Stimulated activated memory B cell treated with anti-CD40 and anti-IgM and Interleukin-4, amounts not matched to agents 10 μg/mL and 1 μg/mL and 100 μg/mL, for 72 hours (primary cell): ENCODE data around the gene VMP1.
"Not testable (repeated sequence)": the region's sequence is repeated elsewhere in the genome, so short reads cannot be mapped to it uniquely, and the experiment has no call there.

ENCODE experiments used
- ATAC-seq: fragments of 150-1000 bp; cut with Tn5 transposase; 2 replicates; pipeline ENCODE4 v1.10.0; 2021
- H3K27ac Mint-ChIP-seq: one replicate; pipeline ENCODE4 v1.8.0; 2022; ENCODE audit warnings: mild to moderate bottlenecking, mixed read lengths
- H3K27me3 Mint-ChIP-seq: one replicate; pipeline ENCODE4 v1.8.0; 2022; ENCODE audit warnings: mixed read lengths
- H3K36me3 Mint-ChIP-seq: one replicate; pipeline ENCODE4 v1.8.0; 2022; ENCODE audit warnings: mixed read lengths
- H3K4me1 Mint-ChIP-seq: one replicate; pipeline ENCODE4 v1.8.0; 2022; ENCODE audit warnings: mixed read lengths
- H3K4me3 Mint-ChIP-seq: one replicate; pipeline ENCODE4 v1.8.0; 2022; ENCODE audit warnings: mild to moderate bottlenecking, moderate library complexity, mixed read lengths
- H3K9me3 Mint-ChIP-seq: one replicate; pipeline ENCODE4 v1.8.0; 2022; ENCODE audit warnings: mixed read lengths

VMP1 gene

GRCh38 chr17:59727817-59728533 lies 20.5 kb downstream of the VMP1 start:
- Mint-ChIP-seq H3K36me3 (peaks cover 17% of the 10 kb centered on the region), H3K27ac (no peak overlapping the region), H3K9me3 (no peaks in the 10 kb centered on the region), H3K27me3 (no peaks in the 10 kb centered on the region), H3K4me3 (no peak overlapping the region), H3K4me1 (peaks cover 26% of the 10 kb centered on the region)
- ATAC-seq, result no peak

DNA sequence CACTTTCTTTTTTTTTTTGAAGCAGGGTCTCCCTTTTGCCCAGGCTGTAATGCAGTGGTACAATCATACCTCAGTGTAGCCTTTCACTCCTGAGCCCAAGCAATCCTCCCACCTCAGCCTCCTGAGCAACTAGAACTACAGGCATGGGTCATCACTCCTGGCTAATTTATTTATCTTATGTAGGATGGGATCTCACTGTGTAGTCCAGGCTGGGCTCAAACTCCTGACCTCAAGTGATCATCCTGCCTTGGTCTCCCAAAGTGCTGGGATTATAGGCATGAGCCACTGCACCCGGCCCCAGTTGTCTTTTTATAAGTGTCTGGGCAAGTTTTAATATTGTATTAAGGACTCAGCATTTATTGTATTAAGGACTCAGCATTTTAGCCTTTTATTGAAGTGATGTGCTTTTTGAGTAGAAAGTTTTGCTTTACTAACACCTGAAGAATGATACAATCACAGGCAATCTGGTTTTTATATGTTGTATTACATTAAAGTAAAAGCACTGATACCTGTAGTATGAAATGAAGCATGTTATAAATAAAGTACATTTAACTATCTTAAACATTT lies 22.9 kb downstream of the VMP1 start:
- no peak overlapping the region for H3K4me3 Mint-ChIP-seq
- peaks cover 16% of the 10 kb centered on the region for H3K4me1 Mint-ChIP-seq
- no peak for ATAC-seq
- peaks cover 14% of the 10 kb centered on the region for H3K36me3 Mint-ChIP-seq
- H3K27ac Mint-ChIP-seq, result no peak overlapping the region
- no peaks in the 10 kb centered on the region for H3K27me3 Mint-ChIP-seq
- no peaks in the 10 kb centered on the region for H3K9me3 Mint-ChIP-seq

DNA sequence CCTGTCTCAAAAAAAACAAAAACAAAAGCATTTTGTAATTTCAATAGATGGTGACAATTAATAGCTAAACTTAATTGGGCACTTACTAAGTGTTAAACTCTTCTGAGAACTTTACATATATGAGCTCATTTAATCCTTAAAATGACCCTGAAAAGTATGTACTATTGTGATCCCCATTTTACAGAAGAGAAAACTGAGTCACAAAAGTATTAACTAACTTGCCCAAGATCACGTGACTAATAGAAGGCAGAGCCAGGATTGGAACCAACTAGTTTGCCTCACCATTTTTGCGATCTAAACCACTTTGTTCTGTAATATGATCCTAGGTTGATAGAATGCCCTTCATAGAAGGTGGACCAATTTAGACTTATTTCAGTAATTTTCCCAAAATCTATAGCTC lies 26.2 kb downstream of the VMP1 start:
- H3K9me3 Mint-ChIP-seq, result no peaks in the 10 kb centered on the region
- ATAC-seq, result no peak
- peaks cover 17% of the 10 kb centered on the region for H3K36me3 Mint-ChIP-seq
- no peak overlapping the region for H3K4me3 Mint-ChIP-seq
- no peak overlapping the region for H3K27ac Mint-ChIP-seq
- H3K4me1 Mint-ChIP-seq, result peaks cover 4% of the 10 kb centered on the region
- H3K27me3 Mint-ChIP-seq, result no peaks in the 10 kb centered on the region

DNA sequence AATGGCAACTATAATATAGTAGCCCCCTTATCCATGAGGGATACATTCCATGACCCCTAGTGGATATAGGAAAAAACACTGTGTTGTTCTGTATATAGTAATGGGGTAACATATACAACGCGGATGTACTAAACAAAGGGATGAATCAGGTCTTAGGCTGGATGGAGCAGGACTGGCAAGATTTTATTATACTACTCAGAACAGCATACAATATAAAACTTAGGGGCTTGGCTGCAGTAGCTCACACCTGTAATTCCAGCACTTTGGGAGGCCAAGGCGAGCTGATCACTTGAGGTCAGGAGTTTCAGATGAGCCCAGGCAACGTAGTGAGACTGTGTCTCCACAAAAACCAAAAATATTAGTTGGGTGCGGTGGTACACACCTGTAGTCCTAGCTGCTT lies 26.8 kb downstream of the VMP1 start:
- no peaks in the 10 kb centered on the region for H3K27me3 Mint-ChIP-seq
- no peak overlapping the region for H3K27ac Mint-ChIP-seq
- no peaks in the 10 kb centered on the region for H3K4me1 Mint-ChIP-seq
- no peak for ATAC-seq
- H3K36me3 Mint-ChIP-seq, result peaks cover 17% of the 10 kb centered on the region
- no peak overlapping the region for H3K4me3 Mint-ChIP-seq
- H3K9me3 Mint-ChIP-seq, result no peaks in the 10 kb centered on the region

DNA sequence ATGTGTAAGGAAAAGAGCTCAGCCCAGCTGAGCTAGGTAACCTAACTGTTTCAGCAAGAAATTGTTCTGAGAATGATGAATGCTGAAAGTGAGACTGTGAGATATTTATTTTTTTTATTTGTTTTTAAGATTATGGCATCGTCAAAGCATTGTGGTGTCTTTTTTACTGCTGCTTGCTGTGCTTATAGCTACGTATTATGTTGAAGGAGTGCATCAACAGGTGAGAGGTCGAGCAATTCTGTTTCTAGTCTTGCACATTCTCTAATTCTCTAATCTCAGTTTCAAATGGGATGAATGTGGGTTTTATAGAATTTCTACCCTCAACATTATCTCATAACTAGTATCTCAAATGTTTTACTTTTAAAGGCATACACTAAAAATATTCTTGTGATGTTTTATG lies 29.9 kb downstream of the VMP1 start:
- Mint-ChIP-seq H3K4me3 (no peak overlapping the region), H3K4me1 (no peaks in the 10 kb centered on the region), H3K9me3 (no peaks in the 10 kb centered on the region), H3K27me3 (no peaks in the 10 kb centered on the region), H3K36me3 (peaks cover 37% of the 10 kb centered on the region), H3K27ac (no peak overlapping the region)
- ATAC-seq, result no peak

DNA sequence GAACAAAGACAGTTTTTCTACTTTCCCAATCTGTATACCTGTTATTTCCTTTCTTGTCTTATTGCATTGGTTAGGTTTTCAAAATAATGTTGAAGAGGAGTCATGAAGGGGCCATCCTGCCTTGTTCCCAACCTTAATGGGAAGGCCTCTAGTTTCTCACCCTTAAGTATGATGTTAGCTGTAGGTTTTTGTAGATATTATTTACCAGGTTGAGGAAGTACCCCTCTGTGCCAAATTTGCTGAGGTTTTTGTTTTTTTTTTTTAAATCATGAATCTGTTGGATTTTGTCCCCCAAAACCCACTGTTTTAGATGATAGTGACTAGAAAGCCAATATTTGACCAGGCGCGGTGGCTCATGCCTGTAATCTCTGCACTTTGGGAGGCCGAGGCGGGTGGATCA lies 36.4 kb downstream of the VMP1 start:
- no peaks in the 10 kb centered on the region for H3K27me3 Mint-ChIP-seq
- peak overlapping the region; percentile 18 for H3K27ac Mint-ChIP-seq
- H3K36me3 Mint-ChIP-seq, result peaks cover 41% of the 10 kb centered on the region
- ATAC-seq, result no peak
- H3K4me1 Mint-ChIP-seq, result no peaks in the 10 kb centered on the region
- H3K9me3 Mint-ChIP-seq, result peaks cover 4% of the 10 kb centered on the region
- H3K4me3 Mint-ChIP-seq, result no peak overlapping the region

DNA sequence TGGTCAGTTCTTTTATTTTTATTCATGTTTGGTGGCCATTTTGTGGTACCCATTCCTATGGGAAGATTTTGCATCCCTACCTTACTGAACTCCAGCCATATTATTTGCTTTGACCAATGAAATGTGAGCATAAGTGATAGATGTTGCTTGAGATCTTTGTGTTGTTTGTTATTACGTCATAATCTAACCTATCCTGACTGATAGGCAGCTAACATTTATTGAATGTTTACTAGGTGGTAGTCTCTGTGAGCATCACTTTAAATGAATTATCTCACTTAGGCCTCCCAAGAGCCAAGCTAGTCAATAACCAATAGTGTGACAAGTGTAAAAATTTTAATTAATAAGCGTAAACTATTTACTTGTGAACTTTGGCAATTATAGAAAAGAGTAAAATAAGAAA lies 37.6 kb downstream of the VMP1 start:
- Mint-ChIP-seq H3K9me3 (peaks cover 4% of the 10 kb centered on the region), H3K4me1 (no peaks in the 10 kb centered on the region), H3K27me3 (no peaks in the 10 kb centered on the region), H3K27ac (no peak overlapping the region), H3K4me3 (no peak overlapping the region), H3K36me3 (peaks cover 36% of the 10 kb centered on the region)
- ATAC-seq, result no peak

GRCh38 chr17:59746849-59747445 lies 39.5 kb downstream of the VMP1 start:
- H3K27ac Mint-ChIP-seq, result no peak overlapping the region
- no peaks in the 10 kb centered on the region for H3K27me3 Mint-ChIP-seq
- H3K4me1 Mint-ChIP-seq, result peaks cover 9% of the 10 kb centered on the region
- peaks cover 4% of the 10 kb centered on the region for H3K9me3 Mint-ChIP-seq
- ATAC-seq, result peak; percentile 64
- peaks cover 19% of the 10 kb centered on the region for H3K36me3 Mint-ChIP-seq
- H3K4me3 Mint-ChIP-seq, result no peak overlapping the region

DNA sequence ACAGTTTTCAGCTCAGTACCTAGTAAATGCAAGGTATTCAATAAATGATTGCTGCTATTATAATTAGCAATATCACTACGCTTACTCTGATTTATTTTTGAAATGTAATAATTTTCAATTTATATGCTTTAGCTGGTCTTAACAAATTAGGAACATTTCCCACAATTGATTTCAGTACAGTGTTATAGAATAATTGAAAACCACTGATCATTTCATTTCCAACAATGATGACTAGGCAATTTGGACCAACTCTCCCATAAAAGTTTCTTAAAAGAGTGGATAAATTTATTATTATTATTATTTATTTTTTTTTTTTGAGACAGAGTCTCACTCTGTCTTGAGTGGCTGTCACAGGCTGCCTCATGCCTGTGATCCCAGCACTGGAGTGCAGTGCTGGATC lies 41.1 kb downstream of the VMP1 start:
- H3K4me1 Mint-ChIP-seq, result peaks cover 24% of the 10 kb centered on the region
- H3K4me3 Mint-ChIP-seq, result no peak overlapping the region
- ATAC-seq, result no peak
- H3K27ac Mint-ChIP-seq, result no peak overlapping the region
- H3K27me3 Mint-ChIP-seq, result no peaks in the 10 kb centered on the region
- no peaks in the 10 kb centered on the region for H3K9me3 Mint-ChIP-seq
- peaks cover 4% of the 10 kb centered on the region for H3K36me3 Mint-ChIP-seq

DNA sequence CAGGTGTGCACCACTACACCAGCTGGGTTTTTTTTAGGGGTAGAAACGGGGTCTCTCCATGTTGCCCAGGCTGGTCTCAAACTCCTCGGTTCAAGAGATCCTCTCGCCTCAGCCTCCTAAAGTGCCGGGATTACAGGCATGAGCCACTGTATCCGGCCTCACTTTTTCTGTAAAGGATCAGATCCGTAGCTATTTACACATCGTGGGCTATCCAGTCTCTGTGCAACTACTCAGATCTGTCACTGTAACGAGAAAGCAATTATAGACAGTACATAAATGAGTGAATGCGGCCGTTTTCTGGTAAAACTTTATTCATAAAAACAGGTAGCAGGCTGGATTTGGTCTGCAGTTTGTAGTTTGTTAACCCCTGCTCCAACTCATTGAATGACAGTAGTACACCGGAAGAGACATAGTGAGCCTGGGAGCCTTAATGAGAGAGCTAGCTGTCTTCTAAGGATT lies 44.5 kb downstream of the VMP1 start:
- peak; percentile 48 for ATAC-seq
- H3K36me3 Mint-ChIP-seq, result peaks cover 15% of the 10 kb centered on the region
- H3K27ac Mint-ChIP-seq, result peak overlapping the region; percentile 74
- no peaks in the 10 kb centered on the region for H3K9me3 Mint-ChIP-seq
- H3K4me1 Mint-ChIP-seq, result peaks cover 32% of the 10 kb centered on the region
- H3K27me3 Mint-ChIP-seq, result no peaks in the 10 kb centered on the region
- H3K4me3 Mint-ChIP-seq, result peak overlapping the region; percentile 5

DNA sequence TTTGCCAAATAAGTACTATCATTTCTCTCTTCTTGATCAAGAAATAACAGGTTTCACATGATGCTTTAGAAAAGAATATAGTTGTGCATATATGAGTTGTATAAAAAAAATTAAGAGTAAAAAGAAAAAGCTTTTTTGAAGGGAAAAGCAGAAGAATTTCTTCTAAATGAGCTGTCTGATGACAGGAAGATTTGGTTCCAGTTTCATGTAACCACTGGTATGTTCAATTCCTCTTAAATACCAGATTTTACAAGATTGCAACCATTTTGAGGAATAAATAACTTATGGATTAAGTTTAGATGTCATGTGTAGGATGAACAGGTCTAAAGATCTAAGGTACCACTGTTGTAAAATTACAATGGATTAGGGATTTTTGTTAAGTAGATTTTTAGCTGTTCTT lies 45.0 kb downstream of the VMP1 start:
- no peaks in the 10 kb centered on the region for H3K27me3 Mint-ChIP-seq
- H3K9me3 Mint-ChIP-seq, result no peaks in the 10 kb centered on the region
- peaks cover 32% of the 10 kb centered on the region for H3K4me1 Mint-ChIP-seq
- H3K4me3 Mint-ChIP-seq, result no peak overlapping the region
- no peak for ATAC-seq
- H3K36me3 Mint-ChIP-seq, result peaks cover 15% of the 10 kb centered on the region
- peak overlapping the region; percentile 74 for H3K27ac Mint-ChIP-seq

GRCh38 chr17:59752922-59753321 lies 45.5 kb downstream of the VMP1 start:
- H3K36me3 Mint-ChIP-seq, result peaks cover 15% of the 10 kb centered on the region
- H3K4me3 Mint-ChIP-seq, result no peak overlapping the region
- peak overlapping the region; percentile 74 for H3K27ac Mint-ChIP-seq
- H3K27me3 Mint-ChIP-seq, result no peaks in the 10 kb centered on the region
- no peak for ATAC-seq
- peaks cover 35% of the 10 kb centered on the region for H3K4me1 Mint-ChIP-seq
- no peaks in the 10 kb centered on the region for H3K9me3 Mint-ChIP-seq

DNA sequence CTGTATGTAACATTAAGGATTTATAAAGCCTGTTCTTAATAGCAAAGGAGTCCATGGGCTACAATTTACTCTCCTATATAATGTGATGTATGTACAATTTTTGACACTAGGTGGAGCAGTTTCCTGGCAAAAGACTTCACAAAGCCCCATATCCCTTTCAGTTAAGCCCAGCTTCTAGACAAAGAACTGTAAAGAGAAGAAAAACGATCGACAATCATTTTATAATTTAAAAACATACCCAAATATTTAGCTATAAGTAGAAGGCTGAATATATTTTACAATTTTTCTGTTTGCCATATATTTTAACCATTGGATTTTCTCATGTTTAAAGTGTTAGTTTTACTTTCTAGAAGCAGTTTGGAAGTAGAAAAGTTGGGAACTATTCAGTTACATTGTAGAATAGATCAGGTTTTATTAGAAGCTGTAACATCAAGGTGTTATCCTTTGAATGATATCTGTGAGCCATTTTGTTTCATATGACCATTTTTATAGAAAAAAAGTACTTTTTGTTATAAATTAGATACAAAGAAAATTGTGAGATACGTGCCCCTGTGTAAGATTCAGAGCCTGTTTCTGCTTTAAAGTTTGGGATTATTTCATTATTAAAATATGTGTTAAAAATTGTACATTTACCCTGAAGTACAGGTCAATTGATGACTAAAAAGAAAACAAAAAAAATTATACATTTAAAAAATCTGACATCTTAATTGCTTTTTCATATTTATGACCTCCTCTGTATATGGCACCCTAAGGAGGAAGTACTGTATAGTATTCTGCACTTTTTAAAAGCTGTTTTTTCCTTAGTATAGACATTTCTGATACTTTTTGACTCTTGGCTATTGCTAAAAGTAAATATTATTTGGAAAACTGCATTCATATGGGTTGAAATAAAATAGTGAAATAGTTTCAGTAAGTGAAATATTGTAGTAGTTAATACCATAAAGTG lies 46.3 kb downstream of the VMP1 start:
- peaks cover 39% of the 10 kb centered on the region for H3K4me1 Mint-ChIP-seq
- H3K36me3 Mint-ChIP-seq, result peaks cover 15% of the 10 kb centered on the region
- no peaks in the 10 kb centered on the region for H3K9me3 Mint-ChIP-seq
- peak overlapping the region; percentile 26 for H3K4me3 Mint-ChIP-seq
- H3K27ac Mint-ChIP-seq, result peak overlapping the region; percentile 76
- no peaks in the 10 kb centered on the region for H3K27me3 Mint-ChIP-seq
- ATAC-seq, result peak; percentile 80

DNA sequence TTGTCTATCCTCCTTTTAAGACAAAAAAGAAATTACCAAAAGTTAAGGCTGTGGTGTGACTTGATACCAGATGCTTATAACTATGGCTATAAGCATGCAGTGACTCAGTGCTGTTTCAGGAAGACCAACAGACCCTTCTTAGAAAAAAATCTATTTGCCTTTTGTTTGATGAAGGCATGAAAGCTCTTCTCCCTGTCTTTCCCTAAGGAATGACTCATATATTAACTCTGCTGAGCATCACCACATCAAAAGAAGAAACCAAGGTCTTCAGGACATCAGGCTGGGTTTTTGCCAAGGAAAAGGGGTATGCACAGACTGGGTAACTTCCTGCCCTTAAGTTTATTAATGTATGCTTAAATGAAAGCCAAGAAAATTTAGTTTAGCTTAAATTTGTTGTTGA lies 47.1 kb downstream of the VMP1 start:
- Mint-ChIP-seq H3K27ac (peak overlapping the region; percentile 76), H3K4me3 (no peak overlapping the region), H3K27me3 (no peaks in the 10 kb centered on the region), H3K9me3 (peaks cover 3% of the 10 kb centered on the region), H3K4me1 (peaks cover 42% of the 10 kb centered on the region), H3K36me3 (peaks cover 21% of the 10 kb centered on the region)
- no peak for ATAC-seq

DNA sequence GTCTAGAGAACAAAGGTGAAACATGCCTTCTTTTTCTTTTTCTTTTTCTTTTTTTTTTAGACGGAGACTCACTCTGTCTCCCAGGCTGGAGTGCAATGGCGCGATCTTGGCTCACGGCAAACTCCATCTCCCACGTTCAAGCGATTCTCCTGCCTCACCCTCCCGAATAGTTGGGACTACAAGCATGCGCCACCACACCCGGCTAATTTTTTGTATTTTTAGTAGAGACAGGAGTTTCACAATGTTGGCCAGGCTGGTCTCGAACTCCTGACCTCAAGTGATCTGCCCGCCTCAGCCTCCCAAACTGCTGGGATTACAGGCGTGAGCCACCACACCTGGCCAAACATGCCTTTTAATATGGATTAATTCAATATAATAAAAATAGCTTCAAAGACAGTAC lies 47.6 kb downstream of the VMP1 start:
- not testable (repeated sequence) for H3K27me3 Mint-ChIP-seq, ATAC-seq, H3K4me3 Mint-ChIP-seq, H3K9me3 Mint-ChIP-seq
- peaks cover 25% of the 10 kb centered on the region for H3K36me3 Mint-ChIP-seq
- peaks cover 45% of the 10 kb centered on the region for H3K4me1 Mint-ChIP-seq
- H3K27ac Mint-ChIP-seq, result peak overlapping the region; percentile 76
